Measurements from ENCODE around the gene INSYN2B.

DNA sequence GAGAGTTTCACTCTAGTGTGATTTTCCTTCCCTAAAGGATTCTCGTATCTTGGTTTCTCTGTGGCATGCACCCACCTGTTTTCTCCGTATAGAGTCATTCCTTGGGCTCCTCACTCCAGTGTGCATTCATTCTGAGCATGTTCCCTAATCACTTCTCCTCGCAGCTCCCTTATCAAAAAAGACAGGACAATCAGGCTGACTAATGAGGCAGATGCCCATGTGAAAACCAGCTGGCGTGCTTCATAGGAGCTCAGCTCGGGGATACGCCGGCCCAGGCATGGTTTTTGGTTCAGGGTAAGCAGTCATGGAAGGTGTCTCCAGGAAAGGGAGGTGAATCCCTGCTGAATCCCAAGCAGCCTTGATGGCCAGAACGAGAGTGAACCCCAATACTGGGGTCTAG, 41.2 kb upstream of the INSYN2B start:
- no peak for TF ChIP-seq JUNB (IDR thresholded peaks at IDR 0.05; ENCODE audit: unreplicated experiment)
- TF ChIP-seq, protein P1, sequence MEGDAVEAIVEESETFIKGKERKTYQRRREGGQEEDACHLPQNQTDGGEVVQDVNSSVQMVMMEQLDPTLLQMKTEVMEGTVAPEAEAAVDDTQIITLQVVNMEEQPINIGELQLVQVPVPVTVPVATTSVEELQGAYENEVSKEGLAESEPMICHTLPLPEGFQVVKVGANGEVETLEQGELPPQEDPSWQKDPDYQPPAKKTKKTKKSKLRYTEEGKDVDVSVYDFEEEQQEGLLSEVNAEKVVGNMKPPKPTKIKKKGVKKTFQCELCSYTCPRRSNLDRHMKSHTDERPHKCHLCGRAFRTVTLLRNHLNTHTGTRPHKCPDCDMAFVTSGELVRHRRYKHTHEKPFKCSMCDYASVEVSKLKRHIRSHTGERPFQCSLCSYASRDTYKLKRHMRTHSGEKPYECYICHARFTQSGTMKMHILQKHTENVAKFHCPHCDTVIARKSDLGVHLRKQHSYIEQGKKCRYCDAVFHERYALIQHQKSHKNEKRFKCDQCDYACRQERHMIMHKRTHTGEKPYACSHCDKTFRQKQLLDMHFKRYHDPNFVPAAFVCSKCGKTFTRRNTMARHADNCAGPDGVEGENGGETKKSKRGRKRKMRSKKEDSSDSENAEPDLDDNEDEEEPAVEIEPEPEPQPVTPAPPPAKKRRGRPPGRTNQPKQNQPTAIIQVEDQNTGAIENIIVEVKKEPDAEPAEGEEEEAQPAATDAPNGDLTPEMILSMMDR (conservative IDR thresholded peaks at IDR 0.05; ENCODE audit: low read depth in 2 of 2) = no peak
- TF ChIP-seq, protein P2, sequence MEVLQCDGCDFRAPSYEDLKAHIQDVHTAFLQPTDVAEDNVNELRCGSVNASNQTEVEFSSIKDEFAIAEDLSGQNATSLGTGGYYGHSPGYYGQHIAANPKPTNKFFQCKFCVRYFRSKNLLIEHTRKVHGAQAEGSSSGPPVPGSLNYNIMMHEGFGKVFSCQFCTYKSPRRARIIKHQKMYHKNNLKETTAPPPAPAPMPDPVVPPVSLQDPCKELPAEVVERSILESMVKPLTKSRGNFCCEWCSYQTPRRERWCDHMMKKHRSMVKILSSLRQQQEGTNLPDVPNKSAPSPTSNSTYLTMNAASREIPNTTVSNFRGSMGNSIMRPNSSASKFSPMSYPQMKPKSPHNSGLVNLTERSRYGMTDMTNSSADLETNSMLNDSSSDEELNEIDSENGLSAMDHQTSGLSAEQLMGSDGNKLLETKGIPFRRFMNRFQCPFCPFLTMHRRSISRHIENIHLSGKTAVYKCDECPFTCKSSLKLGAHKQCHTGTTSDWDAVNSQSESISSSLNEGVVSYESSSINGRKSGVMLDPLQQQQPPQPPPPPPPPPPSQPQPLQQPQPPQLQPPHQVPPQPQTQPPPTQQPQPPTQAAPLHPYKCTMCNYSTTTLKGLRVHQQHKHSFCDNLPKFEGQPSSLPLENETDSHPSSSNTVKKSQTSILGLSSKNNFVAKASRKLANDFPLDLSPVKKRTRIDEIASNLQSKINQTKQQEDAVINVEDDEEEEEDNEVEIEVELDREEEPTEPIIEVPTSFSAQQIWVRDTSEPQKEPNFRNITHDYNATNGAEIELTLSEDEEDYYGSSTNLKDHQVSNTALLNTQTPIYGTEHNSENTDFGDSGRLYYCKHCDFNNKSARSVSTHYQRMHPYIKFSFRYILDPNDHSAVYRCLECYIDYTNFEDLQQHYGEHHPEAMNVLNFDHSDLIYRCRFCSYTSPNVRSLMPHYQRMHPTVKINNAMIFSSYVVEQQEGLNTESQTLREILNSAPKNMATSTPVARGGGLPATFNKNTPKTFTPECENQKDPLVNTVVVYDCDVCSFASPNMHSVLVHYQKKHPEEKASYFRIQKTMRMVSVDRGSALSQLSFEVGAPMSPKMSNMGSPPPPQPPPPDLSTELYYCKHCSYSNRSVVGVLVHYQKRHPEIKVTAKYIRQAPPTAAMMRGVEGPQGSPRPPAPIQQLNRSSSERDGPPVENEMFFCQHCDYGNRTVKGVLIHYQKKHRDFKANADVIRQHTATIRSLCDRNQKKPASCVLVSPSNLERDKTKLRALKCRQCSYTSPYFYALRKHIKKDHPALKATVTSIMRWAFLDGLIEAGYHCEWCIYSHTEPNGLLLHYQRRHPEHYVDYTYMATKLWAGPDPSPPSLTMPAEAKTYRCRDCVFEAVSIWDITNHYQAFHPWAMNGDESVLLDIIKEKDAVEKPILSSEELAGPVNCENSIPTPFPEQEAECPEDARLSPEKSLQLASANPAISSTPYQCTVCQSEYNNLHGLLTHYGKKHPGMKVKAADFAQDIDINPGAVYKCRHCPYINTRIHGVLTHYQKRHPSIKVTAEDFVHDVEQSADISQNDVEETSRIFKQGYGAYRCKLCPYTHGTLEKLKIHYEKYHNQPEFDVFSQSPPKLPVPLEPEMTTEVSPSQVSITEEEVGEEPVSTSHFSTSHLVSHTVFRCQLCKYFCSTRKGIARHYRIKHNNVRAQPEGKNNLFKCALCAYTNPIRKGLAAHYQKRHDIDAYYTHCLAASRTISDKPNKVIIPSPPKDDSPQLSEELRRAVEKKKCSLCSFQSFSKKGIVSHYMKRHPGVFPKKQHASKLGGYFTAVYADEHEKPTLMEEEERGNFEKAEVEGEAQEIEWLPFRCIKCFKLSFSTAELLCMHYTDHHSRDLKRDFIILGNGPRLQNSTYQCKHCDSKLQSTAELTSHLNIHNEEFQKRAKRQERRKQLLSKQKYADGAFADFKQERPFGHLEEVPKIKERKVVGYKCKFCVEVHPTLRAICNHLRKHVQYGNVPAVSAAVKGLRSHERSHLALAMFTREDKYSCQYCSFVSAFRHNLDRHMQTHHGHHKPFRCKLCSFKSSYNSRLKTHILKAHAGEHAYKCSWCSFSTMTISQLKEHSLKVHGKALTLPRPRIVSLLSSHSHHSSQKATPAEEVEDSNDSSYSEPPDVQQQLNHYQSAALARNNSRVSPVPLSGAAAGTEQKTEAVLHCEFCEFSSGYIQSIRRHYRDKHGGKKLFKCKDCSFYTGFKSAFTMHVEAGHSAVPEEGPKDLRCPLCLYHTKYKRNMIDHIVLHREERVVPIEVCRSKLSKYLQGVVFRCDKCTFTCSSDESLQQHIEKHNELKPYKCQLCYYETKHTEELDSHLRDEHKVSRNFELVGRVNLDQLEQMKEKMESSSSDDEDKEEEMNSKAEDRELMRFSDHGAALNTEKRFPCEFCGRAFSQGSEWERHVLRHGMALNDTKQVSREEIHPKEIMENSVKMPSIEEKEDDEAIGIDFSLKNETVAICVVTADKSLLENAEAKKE (CRISPR knock-in tag; IDR thresholded peaks at IDR 0.05) = no peak
- TF ChIP-seq, protein P3, sequence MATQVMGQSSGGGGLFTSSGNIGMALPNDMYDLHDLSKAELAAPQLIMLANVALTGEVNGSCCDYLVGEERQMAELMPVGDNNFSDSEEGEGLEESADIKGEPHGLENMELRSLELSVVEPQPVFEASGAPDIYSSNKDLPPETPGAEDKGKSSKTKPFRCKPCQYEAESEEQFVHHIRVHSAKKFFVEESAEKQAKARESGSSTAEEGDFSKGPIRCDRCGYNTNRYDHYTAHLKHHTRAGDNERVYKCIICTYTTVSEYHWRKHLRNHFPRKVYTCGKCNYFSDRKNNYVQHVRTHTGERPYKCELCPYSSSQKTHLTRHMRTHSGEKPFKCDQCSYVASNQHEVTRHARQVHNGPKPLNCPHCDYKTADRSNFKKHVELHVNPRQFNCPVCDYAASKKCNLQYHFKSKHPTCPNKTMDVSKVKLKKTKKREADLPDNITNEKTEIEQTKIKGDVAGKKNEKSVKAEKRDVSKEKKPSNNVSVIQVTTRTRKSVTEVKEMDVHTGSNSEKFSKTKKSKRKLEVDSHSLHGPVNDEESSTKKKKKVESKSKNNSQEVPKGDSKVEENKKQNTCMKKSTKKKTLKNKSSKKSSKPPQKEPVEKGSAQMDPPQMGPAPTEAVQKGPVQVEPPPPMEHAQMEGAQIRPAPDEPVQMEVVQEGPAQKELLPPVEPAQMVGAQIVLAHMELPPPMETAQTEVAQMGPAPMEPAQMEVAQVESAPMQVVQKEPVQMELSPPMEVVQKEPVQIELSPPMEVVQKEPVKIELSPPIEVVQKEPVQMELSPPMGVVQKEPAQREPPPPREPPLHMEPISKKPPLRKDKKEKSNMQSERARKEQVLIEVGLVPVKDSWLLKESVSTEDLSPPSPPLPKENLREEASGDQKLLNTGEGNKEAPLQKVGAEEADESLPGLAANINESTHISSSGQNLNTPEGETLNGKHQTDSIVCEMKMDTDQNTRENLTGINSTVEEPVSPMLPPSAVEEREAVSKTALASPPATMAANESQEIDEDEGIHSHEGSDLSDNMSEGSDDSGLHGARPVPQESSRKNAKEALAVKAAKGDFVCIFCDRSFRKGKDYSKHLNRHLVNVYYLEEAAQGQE (IDR thresholded peaks at IDR 0.05; ENCODE audit: unreplicated experiment) = no peak
- no peak for TF ChIP-seq POLR2AphosphoS5 (IDR thresholded peaks at IDR 0.05; ENCODE audit: low read depth)
- no peak for TF ChIP-seq STAT1 (IDR thresholded peaks at IDR 0.05; ENCODE audit: unreplicated experiment)
- no peak for TF ChIP-seq NANOG (IDR thresholded peaks at IDR 0.05; ENCODE audit: borderline replicate concordance)
